ENCODE results near the gene LTC4S. TPM values are rescaled to one million over a fixed set of nuclear protein-coding genes. Genes with fewer than 3 reads are reported as not detected.

LTC4S gene
- total and polyA plus RNA-seq, 4 donors, result 1.3 to 3.3 (median 2.1) TPM

GRCh38 chr5:179798771-179799643 is 5.2 kb downstream of the LTC4S start:
- Histone ChIP-seq H3K4me1 (ENCODE audit: control insufficient read depth in 4 of 4, insufficient read depth in 4 of 4, low read length in 3 of 4) (peaks cover 14 to 57% (median 34%) of the 10 kb centered on the region in 4 donors), H3K36me3 (ENCODE audit: control insufficient read depth in 4 of 4, insufficient read depth in 3 of 4, low read depth in 1 of 4, low read length in 3 of 4) (peaks cover 19 to 31% (median 25%) of the 10 kb centered on the region in 4 donors), H3K4me3 (ENCODE audit: low read depth in 1 of 3, low read length in 3 of 3) (no peak overlapping the region), H3K27ac (ENCODE audit: low read depth in 1 of 2, low read length in 2 of 2) (no peak overlapping the region), H3K9me3 (ENCODE audit: control insufficient read depth in 4 of 4, low read length in 3 of 4) (no peaks in the 10 kb centered on the region), H3K9ac (ENCODE audit: low read depth in 1 of 2, low read length in 2 of 2) (no peak overlapping the region), H3K27me3 (ENCODE audit: control insufficient read depth in 4 of 4, insufficient read depth in 4 of 4, low read length in 3 of 4) (no peaks in the 10 kb centered on the region)
- no peak for TF ChIP-seq FOXA2 (IDR thresholded peaks at IDR 0.05)
- no peak for TF ChIP-seq YY1 (IDR thresholded peaks at IDR 0.05)
- no peak for TF ChIP-seq EGR1 (IDR thresholded peaks at IDR 0.05; ENCODE audit: low read depth in 2 of 2)
- TF ChIP-seq RXRA (IDR thresholded peaks at IDR 0.05), result no peak
- 95% methylated on average over 36 of the region's 36 CpGs for WGBS
- no peak for DNase-seq (ENCODE audit: low spot score)

DNA sequence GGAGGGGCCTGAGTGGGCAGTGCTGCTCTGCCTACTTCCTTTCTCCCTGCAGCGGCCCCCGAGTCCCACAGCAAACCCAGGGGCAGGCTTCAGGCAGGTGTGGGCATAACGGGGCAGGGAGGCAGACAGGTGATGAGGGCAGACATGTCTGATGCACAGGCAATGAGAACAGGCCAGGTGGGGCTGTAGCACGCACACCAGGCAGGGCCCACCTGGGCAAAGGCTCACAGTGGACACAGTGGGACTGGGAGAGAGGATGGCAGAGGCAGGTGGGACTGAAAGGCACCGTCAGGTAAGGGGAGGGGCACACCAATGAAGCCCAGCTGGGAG is 5.8 kb downstream of the LTC4S start:
- no peak for DNase-seq (ENCODE audit: low spot score)

More for the DNA sequence above, 5.8 kb downstream of the LTC4S start:
- peaks cover 19 to 31% (median 25%) of the 10 kb centered on the region in 4 donors for H3K36me3 ChIP-seq (ENCODE audit: control insufficient read depth in 4 of 4, insufficient read depth in 3 of 4, low read depth in 1 of 4, low read length in 3 of 4)
- no peak overlapping the region for H3K27ac ChIP-seq (ENCODE audit: low read depth in 1 of 2, low read length in 2 of 2)
- 92% methylated on average over 5 of the region's 5 CpGs for WGBS
- no peaks in the 10 kb centered on the region for H3K9me3 ChIP-seq (ENCODE audit: control insufficient read depth in 4 of 4, low read length in 3 of 4)
- TF ChIP-seq NR2F2 (IDR thresholded peaks at IDR 0.05) (no peak), MAX (IDR thresholded peaks at IDR 0.05) (no peak), HNF4G (IDR thresholded peaks at IDR 0.05) (no peak), JUND (IDR thresholded peaks at IDR 0.05) (no peak), REST (IDR thresholded peaks at IDR 0.05) (no peak), RAD21 (IDR thresholded peaks at IDR 0.05) (no peak), TAF1 (conservative IDR thresholded peaks at IDR 0.05) (no peak), FOXA2 (IDR thresholded peaks at IDR 0.05) (no peak), FOXA1 (IDR thresholded peaks at IDR 0.05) (no peak), HNF4A (conservative IDR thresholded peaks at IDR 0.05) (no peak)
- TF ChIP-seq, protein P1, sequence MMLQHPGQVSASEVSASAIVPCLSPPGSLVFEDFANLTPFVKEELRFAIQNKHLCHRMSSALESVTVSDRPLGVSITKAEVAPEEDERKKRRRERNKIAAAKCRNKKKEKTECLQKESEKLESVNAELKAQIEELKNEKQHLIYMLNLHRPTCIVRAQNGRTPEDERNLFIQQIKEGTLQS (IDR thresholded peaks at IDR 0.05), result no peak
- TF ChIP-seq, protein P2, sequence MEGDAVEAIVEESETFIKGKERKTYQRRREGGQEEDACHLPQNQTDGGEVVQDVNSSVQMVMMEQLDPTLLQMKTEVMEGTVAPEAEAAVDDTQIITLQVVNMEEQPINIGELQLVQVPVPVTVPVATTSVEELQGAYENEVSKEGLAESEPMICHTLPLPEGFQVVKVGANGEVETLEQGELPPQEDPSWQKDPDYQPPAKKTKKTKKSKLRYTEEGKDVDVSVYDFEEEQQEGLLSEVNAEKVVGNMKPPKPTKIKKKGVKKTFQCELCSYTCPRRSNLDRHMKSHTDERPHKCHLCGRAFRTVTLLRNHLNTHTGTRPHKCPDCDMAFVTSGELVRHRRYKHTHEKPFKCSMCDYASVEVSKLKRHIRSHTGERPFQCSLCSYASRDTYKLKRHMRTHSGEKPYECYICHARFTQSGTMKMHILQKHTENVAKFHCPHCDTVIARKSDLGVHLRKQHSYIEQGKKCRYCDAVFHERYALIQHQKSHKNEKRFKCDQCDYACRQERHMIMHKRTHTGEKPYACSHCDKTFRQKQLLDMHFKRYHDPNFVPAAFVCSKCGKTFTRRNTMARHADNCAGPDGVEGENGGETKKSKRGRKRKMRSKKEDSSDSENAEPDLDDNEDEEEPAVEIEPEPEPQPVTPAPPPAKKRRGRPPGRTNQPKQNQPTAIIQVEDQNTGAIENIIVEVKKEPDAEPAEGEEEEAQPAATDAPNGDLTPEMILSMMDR (IDR thresholded peaks at IDR 0.05; ENCODE audit: low read depth, low read length, missing input control), result no peak
- peaks cover 20 to 57% (median 37%) of the 10 kb centered on the region in 4 donors for H3K4me1 ChIP-seq (ENCODE audit: control insufficient read depth in 4 of 4, insufficient read depth in 4 of 4, low read length in 3 of 4)
- H3K4me3 ChIP-seq (ENCODE audit: low read depth in 1 of 3, low read length in 3 of 3), result no peak overlapping the region
- H3K9ac ChIP-seq (ENCODE audit: low read depth in 1 of 2, low read length in 2 of 2), result no peak overlapping the region
- H3K27me3 ChIP-seq (ENCODE audit: control insufficient read depth in 4 of 4, insufficient read depth in 4 of 4, low read length in 3 of 4), result no peaks in the 10 kb centered on the region
